NB4 (cell line): Measurements from ENCODE around the gene DLGAP4.

Source experiments
- DNase-seq: peaks from one replicate; pipeline ENCODE4 v3.0.0; 2010; ENCODE audit warnings: low read depth
- H3K4me3 ChIP-seq: one replicate; pipeline ENCODE4 v1.5.1; 2011; ENCODE audit warnings: mild to moderate bottlenecking, low read depth, low read length, moderate library complexity
- CTCF ChIP-seq: IDR thresholded peaks from one replicate; pipeline ENCODE4 v1.5.1; 2012; ENCODE audit warnings: low read depth, low read length
- MAX ChIP-seq: IDR thresholded peaks from 2 replicates; pipeline ENCODE4 v1.6.1; 2011; ENCODE audit warnings: low read depth, low read length
- MYC ChIP-seq: IDR thresholded peaks from 2 replicates; pipeline ENCODE4 v1.6.1; 2011; ENCODE audit warnings: low read depth, low read length
- POLR2A ChIP-seq: IDR thresholded peaks from 2 replicates; pipeline ENCODE4 v1.6.1; 2011; ENCODE audit warnings: mild to moderate bottlenecking; ENCODE audit not compliant: insufficient read length; ENCODE audit errors: extremely low read depth

Gene DLGAP4

DNA sequence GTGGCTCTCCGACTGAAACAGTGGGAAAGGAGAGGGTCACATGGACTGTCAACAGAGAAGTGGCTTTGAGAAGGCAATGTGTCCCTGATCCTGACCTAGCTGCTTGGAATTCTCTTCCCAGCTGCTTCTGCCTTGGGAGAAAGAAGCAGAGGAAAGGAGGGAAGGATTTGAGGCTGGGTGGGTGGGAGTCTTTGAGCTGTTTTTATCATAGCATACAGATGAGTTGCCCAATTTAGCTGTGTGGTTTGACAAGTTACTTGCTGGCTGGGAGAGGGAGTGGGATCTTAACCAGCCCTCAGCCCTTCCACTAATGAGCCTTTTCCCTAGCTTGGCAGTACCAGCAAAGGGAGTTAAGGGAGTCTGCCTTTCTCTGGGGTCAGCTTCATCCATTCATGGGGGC, 184.1 kb downstream of the DLGAP4 start:
- TF ChIP-seq MAX (no peak), POLR2A (no peak), MYC (no peak)
- no peak overlapping the region for H3K4me3 ChIP-seq
- peak; percentile 51 for DNase-seq

- no peak overlapping the region for H3K4me3 ChIP-seq
- TF ChIP-seq MAX (no peak; the same call in 1 of the 2 replicates), POLR2A (no peak), CTCF (no peak), MYC (no peak)
- peak; percentile 76 for DNase-seq
Observed at GRCh38 chr20:36491901-36492617, 185.9 kb downstream of the DLGAP4 start.

- H3K4me3 ChIP-seq: no peak overlapping the region
- TF ChIP-seq MAX (no peak), CTCF (peak; percentile 53)
- peak; percentile 66 for DNase-seq
Observed at GRCh38 chr20:36493051-36493800, 187.1 kb downstream of the DLGAP4 start.

DNA sequence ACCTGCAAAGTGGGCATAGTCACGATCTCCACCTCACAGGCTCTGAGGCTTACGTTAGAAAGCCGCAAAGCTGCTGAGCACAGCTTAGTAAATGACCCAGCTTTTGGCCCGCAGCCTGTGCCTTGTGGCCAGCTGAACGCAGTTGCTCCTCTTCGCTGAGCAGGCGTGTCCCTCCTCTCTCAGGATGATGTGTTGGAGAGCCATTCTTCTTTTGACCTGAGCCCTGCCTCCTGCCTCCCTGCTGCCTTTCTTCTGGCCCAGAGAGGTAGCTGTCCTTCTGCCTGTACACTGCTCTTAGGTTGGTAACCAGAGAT, 187.6 kb downstream of the DLGAP4 start:
- no peak for DNase-seq
- no peak overlapping the region for H3K4me3 ChIP-seq
- no peak for TF ChIP-seq POLR2A
- no peak for TF ChIP-seq MAX
- TF ChIP-seq CTCF: no peak
- no peak for TF ChIP-seq MYC

GRCh38 chr20:36496707-36497669, 190.8 kb downstream of the DLGAP4 start:
- no peak for TF ChIP-seq MAX
- no peak overlapping the region for H3K4me3 ChIP-seq
- DNase-seq: no peak

DNA sequence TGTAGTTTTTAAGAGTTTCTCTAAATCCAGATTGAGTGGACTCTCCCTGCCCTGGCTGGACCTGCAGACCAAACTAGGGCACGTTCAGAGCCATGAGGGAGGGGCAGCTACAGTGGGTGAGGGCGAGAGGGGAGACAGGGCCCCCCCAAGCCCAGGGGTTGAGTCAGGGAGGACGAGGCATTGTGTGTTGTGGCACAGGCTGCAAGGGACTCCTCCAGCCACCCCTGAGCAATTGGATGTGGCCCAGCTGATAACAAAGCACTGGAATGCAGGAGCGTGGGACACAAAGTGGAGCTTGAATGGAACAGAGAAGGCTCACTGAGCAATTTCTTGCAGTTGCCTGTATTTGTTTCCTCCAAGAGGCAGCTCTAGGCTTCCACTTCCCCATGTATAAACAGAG, 191.7 kb downstream of the DLGAP4 start:
- TF ChIP-seq MYC (no peak), CTCF (no peak), MAX (no peak), POLR2A (no peak)
- DNase-seq: no peak
- H3K4me3 ChIP-seq: no peak overlapping the region
